Measurements from ENCODE around the gene LOXL1. TPM values are rescaled to one million over a fixed set of nuclear protein-coding genes. Genes with fewer than 3 reads are reported as not detected.

LOXL1 gene
- total RNA-seq, 2 experiments from 2014 or later = 1.6 to 2.8 TPM

DNA sequence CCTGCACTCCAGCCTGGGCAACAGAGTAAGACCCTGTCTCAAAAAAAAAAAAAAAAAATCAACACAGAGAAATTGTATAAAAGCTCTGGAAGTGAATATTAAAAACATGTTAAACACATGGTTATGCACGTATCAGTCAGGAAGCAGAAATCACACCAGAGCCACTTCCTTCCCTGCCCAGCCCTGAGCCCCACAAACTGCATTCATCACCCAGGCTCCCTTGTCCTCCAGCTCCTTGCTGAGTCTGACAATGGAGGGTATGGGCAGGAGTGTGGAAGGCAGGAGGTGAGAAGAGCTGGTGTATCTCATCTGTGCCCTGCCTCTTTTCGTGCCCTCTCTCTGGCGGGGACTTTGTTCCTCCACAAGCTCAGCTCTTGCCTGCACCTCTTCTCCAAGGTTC lies 12.1 kb upstream of the LOXL1 start:
- TF ChIP-seq, protein P1, sequence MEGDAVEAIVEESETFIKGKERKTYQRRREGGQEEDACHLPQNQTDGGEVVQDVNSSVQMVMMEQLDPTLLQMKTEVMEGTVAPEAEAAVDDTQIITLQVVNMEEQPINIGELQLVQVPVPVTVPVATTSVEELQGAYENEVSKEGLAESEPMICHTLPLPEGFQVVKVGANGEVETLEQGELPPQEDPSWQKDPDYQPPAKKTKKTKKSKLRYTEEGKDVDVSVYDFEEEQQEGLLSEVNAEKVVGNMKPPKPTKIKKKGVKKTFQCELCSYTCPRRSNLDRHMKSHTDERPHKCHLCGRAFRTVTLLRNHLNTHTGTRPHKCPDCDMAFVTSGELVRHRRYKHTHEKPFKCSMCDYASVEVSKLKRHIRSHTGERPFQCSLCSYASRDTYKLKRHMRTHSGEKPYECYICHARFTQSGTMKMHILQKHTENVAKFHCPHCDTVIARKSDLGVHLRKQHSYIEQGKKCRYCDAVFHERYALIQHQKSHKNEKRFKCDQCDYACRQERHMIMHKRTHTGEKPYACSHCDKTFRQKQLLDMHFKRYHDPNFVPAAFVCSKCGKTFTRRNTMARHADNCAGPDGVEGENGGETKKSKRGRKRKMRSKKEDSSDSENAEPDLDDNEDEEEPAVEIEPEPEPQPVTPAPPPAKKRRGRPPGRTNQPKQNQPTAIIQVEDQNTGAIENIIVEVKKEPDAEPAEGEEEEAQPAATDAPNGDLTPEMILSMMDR (IDR thresholded peaks at IDR 0.05) = no peak
- ChIA-PET POLR2A (no interaction called here), CTCF (interaction anchor here (1.0 to 2.3 kb wide), 4 partner anchors 10 to 59 kb away, joined by 3 to 12 read pairs (median 6); partner anchors contain the start of genes LOXL1 and TBC1D21)
- Mint-ChIP-seq H3K4me3 (no peak overlapping the region), H3K27me3 (no peaks in the 10 kb centered on the region), H3K9me3 (peaks cover 8% of the 10 kb centered on the region), H3K4me1 (ENCODE audit: low read depth) (peaks cover 11% of the 10 kb centered on the region), H3K27ac (peak overlapping the region; percentile 79), H3K36me3 (ENCODE audit: low read depth) (peaks cover 27% of the 10 kb centered on the region)
- ATAC-seq (peak; percentile 76), DNase-seq (peak; percentile 20)
- intact Hi-C loops (cut with micrococcal nuclease) = no loop called here

DNA sequence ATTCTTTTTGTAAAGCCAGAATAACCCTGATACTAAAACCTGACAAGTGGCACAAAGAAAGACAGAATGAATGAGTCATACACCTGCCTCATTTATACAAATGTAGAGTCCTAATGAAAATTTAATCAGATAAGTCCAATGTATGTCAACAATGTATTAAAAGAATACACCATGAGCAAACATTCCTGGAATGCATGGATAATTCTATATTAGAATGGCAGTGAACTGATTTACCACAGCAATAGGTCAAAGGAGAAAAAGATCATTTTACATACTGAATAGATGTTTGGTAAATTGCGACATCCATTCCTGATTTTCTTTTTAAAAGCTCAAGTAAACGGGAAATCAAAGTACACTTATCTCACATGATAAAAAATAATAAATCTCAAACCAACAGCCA lies 11.2 kb upstream of the LOXL1 start:
- Mint-ChIP-seq H3K27ac (no peak overlapping the region), H3K4me1 (ENCODE audit: low read depth) (peaks cover 13% of the 10 kb centered on the region), H3K4me3 (no peak overlapping the region), H3K36me3 (ENCODE audit: low read depth) (peaks cover 31% of the 10 kb centered on the region), H3K27me3 (no peaks in the 10 kb centered on the region), H3K9me3 (peaks cover 8% of the 10 kb centered on the region)
- no peak for ATAC-seq
- intact Hi-C loops (cut with micrococcal nuclease) = no loop called here
- TF ChIP-seq, protein P1 (IDR thresholded peaks at IDR 0.05) = no peak
- DNase-seq = no peak
- ChIA-PET CTCF (interaction anchor here (1.8 to 2.1 kb wide), 2 partner anchors 12 to 41 kb away, joined by 5 to 11 read pairs; no protein-coding TSS in a partner anchor), POLR2A (interaction anchor here (0.7 kb wide), 1 partner anchor 59 kb away, joined by 3 read pairs; no protein-coding TSS in a partner anchor)

DNA sequence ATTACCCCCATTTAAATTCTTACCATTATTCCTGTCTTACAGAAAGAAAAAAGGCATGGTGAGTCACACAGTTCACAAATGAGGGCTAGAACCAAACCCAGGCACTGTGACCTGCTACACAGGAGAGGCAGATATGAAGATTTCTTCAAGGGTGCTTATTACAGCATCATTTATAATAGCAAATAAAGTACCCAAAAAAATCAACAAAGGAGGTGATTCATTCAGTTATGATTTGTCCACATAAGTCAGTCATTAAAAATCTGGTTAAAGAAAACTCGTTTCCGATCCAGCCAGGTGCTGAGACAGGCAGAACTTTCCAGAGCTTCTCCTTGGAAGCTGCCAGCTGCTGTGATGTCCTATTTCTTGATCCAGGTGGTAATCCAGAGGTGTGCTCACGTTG lies 7.5 kb upstream of the LOXL1 start:
- Mint-ChIP-seq H3K27me3 (no peaks in the 10 kb centered on the region), H3K27ac (no peak overlapping the region), H3K4me1 (ENCODE audit: low read depth) (peaks cover 29% of the 10 kb centered on the region), H3K9me3 (peaks cover 8% of the 10 kb centered on the region), H3K4me3 (no peak overlapping the region), H3K36me3 (ENCODE audit: low read depth) (peaks cover 31% of the 10 kb centered on the region)
- intact Hi-C loops (cut with micrococcal nuclease) = no loop called here
- TF ChIP-seq, protein P1 (IDR thresholded peaks at IDR 0.05) = no peak
- POLR2A ChIA-PET = interaction anchor here (1.8 kb wide), 1 partner anchor 10 kb away, joined by 3 read pairs; no protein-coding TSS in a partner anchor
- ATAC-seq = no peak
- CTCF ChIA-PET = interaction anchor here (0.9 to 3.0 kb wide), 4 partner anchors 9 to 45 kb away, joined by 4 to 17 read pairs (median 8); partner anchors contain the start of gene TBC1D21
- no peak for DNase-seq

DNA sequence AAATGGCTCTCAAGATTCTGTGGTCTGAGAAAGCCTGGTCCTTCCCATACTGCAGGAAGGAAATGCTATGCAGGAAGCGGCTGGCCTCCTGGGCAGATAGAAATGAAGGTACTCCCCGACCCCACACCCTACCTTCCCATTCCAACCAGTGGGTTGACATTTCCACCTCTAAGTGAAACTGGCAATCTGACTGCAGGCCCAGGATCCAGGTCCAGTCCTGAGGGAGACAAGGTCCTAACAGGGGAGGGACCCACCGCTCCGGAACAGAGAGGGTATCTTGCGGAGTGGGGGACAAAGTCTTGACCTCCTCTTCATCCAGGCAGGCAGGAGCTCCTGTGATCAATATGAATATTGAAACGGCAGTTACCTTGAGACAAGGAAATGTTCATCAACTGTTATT lies 6.6 kb upstream of the LOXL1 start:
- DNase-seq (no peak), ATAC-seq (no peak)
- Mint-ChIP-seq H3K9me3 (peaks cover 8% of the 10 kb centered on the region), H3K36me3 (ENCODE audit: low read depth) (peaks cover 31% of the 10 kb centered on the region), H3K27ac (no peak overlapping the region), H3K4me1 (ENCODE audit: low read depth) (peaks cover 33% of the 10 kb centered on the region), H3K4me3 (no peak overlapping the region), H3K27me3 (no peaks in the 10 kb centered on the region)
- TF ChIP-seq, protein P1 (IDR thresholded peaks at IDR 0.05) = no peak
- intact Hi-C loops (cut with micrococcal nuclease) = no loop called here
- CTCF ChIA-PET = interaction anchor here (0.8 to 3.0 kb wide), 3 partner anchors 9 to 46 kb away, joined by 3 to 7 read pairs (median 4); partner anchors contain the start of gene TBC1D21
- POLR2A ChIA-PET = interaction anchor here (1.8 kb wide), 1 partner anchor 11 kb away, joined by 3 read pairs; no protein-coding TSS in a partner anchor

DNA sequence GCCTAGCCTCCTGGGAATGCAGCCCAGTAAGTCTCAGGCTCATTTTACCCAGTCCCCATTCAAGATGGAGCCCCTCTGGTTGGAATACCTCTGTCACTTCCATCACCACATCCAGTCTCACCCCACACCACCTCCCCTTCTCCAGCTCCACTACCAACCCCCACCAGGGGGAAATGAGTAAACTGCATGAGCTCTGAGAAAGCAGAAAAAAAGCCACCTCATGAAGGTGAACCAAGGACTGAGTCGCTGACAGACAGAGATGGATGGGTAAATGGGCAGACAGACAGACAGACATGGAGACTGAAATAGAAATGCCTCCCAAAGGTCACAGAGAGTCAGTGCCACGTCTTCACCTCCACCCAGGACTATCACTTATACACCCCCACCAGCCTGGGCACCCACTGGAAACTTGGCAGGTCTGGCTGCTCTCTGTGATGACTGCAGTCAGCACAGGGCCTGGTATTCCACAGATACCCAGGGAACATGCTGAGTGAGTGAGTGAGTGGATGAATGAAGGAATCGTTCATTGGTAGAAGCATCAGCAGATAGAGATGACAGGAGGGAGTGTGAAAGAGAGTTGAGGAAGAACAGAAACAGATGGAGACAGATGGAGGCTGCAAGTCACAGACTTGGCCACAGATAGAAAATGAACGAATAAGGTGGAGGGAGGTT lies 4.9 kb upstream of the LOXL1 start:
- TF ChIP-seq, protein P1 (IDR thresholded peaks at IDR 0.05) = no peak
- intact Hi-C loops (cut with micrococcal nuclease) = no loop called here
- peaks cover 8% of the 10 kb centered on the region for H3K9me3 Mint-ChIP-seq
- peak overlapping the region; percentile 14 for H3K27ac Mint-ChIP-seq
- peaks cover 25% of the 10 kb centered on the region for H3K36me3 Mint-ChIP-seq (ENCODE audit: low read depth)
- ChIA-PET POLR2A (interaction anchor here (0.6 kb wide), 1 partner anchor 1288 kb away, joined by 3 read pairs; no protein-coding TSS in a partner anchor), CTCF (interaction anchor here (1.6 to 3.0 kb wide), 2 partner anchors 14 to 47 kb away, joined by 7 read pairs; partner anchors contain the start of gene TBC1D21)
- peaks cover 39% of the 10 kb centered on the region for H3K4me1 Mint-ChIP-seq (ENCODE audit: low read depth)
- ATAC-seq (no peak), DNase-seq (peak; percentile 24)
- no peaks in the 10 kb centered on the region for H3K27me3 Mint-ChIP-seq
- H3K4me3 Mint-ChIP-seq = no peak overlapping the region
